Keratinocyte (primary cell): ENCODE results near the gene STRA6.

Source experiments
- CTCF ChIP-seq, 3 experiments: IDR thresholded peaks in 1 of 3; conservative IDR thresholded peaks in 1 of 3; optimal IDR thresholded peaks in 1 of 3; 2 replicates in 2 of 3; 3 replicates in 1 of 3; pipeline versions ENCODE3 to v1.5.1; 2011; ENCODE audit warnings: low read length in 3 of 3, mild to moderate bottlenecking in 3 of 3, moderate library complexity in 2 of 3, control low read depth in 1 of 3, inconsistent platforms in 1 of 3; ENCODE audit not compliant: insufficient read depth in 2 of 3; ENCODE audit errors: extremely low read depth in 1 of 3
- EZH2 ChIP-seq: IDR thresholded peaks from one replicate; pipeline ENCODE4 v1.6.1; 2012; ENCODE audit warnings: inconsistent platforms, mild to moderate bottlenecking, low read length, moderate library complexity

DNA sequence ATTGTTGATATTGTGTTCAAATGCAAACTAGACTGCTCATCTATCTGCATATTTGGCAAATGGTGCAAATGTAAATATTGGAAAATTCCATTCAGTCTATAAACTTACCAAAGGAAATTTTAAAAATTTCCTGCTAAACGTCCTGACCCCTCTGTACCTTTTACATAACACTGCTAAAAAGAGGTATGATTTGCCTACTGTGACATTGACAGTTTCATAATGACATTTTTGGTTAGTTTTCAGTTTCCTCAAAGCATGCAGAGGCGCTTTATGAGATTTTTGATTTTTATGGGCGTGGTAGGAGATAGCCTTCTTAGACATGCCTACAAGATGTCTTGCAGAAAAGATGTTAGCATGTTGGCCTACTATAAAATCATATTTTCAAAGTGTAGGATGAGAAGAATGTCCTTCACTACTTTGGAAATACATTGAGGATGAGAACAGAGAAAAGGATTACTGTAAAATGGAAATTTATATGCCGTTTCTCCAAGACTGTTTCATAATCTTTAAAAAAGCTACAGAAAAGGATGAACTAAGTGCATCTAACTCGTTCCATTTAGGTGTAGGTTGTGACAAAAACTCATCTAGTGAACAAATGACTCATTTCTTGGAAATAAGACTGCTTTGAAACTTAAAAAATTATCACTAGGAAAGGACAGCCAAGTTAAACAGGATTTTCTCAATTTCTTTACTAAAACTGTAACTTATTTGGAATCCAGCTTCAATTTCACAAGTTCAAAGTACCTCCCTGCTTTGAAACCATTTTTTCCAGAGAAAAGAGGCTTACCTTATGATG lies 43.5 kb downstream of the STRA6 start:
- no peak for TF ChIP-seq CTCF (optimal IDR thresholded peaks at IDR 0.05 in 1 of 3, IDR thresholded peaks at IDR 0.05 in 1 of 3, conservative IDR thresholded peaks at IDR 0.05 in 1 of 3; ENCODE audit: extremely low read depth in 1 of 3, insufficient read depth in 2 of 3, low read length in 3 of 3)
- no peak for TF ChIP-seq EZH2
